Endothelial cell of umbilical vein (primary cell): ENCODE results near the gene DEXI.

ENCODE experiments used
- EZH2 ChIP-seq: IDR thresholded peaks from 2 replicates; pipeline ENCODE4 v1.6.1; 2012; ENCODE audit warnings: borderline replicate concordance, low read depth, mild to moderate bottlenecking, moderate library complexity, low read length, inconsistent platforms; ENCODE audit not compliant: severe bottlenecking
- GATA2 ChIP-seq: IDR thresholded peaks from 2 replicates; pipeline ENCODE4 v1.7.0; 2011; ENCODE audit warnings: low read depth, mild to moderate bottlenecking, moderate library complexity, mixed read lengths, low read length; ENCODE audit not compliant: insufficient read length, insufficient read depth
- MAX ChIP-seq: IDR thresholded peaks from 2 replicates; pipeline ENCODE4 v1.6.1; 2011; ENCODE audit not compliant: insufficient read depth, insufficient read length
- MYC ChIP-seq: IDR thresholded peaks from one replicate; pipeline ENCODE4 v1.6.1; 2011; ENCODE audit warnings: mild to moderate bottlenecking, low read depth, low read length
- POLR2A ChIP-seq: IDR thresholded peaks from 2 replicates; pipeline ENCODE4 v1.6.1; 2012; ENCODE audit warnings: low read depth, mild to moderate bottlenecking, control low read depth, low read length
- POLR2AphosphoS5 ChIP-seq: IDR thresholded peaks from 2 replicates; pipeline ENCODE4 v1.6.1; 2012; ENCODE audit warnings: low read depth, mild to moderate bottlenecking, control low read depth, low read length, moderate library complexity; ENCODE audit not compliant: insufficient read depth
- TF ChIP-seq, protein P1 (sequence below), 2 donors: IDR thresholded peaks; 1 replicate in 1 of 2; 2 replicates in 1 of 2; pipeline ENCODE4 v1.5.1; 2011; ENCODE audit warnings: low read length in 2 of 2, mild to moderate bottlenecking in 2 of 2, moderate library complexity in 2 of 2, control low read depth in 1 of 2, inconsistent platforms in 1 of 2, low read depth in 1 of 2; ENCODE audit not compliant: insufficient read depth in 1 of 2; ENCODE audit errors: extremely low read depth in 1 of 2

DNA sequence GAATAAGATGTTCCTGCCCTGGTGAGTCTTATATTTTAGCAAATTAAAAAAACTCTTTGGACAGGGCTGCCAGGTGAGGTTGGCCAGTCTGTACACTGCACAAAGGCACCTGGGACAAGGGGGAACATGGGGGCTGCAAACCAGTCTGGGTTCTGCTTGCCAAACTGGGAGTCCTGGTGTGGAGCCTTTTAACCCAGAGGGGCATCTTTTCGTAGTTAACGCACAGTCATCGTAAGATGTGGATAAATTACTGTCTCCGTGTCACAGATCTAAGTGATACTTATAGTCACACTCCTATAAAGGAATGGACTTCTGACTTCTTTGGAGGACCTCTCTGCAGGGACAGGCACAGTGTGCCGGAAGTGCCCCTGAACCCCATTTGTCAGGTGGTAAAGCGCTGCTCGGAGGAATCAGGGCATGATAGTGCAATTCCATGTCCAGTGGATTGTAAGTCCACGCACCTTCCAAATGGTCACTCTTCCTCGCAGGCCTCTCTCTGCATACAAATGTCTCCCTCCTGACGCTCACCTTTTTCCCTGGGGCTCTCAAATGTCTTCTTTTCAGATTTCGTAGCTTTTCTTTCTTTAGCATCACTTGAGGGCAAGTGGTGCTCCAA is 14.7 kb downstream of the DEXI start:
- TF ChIP-seq, protein P1, sequence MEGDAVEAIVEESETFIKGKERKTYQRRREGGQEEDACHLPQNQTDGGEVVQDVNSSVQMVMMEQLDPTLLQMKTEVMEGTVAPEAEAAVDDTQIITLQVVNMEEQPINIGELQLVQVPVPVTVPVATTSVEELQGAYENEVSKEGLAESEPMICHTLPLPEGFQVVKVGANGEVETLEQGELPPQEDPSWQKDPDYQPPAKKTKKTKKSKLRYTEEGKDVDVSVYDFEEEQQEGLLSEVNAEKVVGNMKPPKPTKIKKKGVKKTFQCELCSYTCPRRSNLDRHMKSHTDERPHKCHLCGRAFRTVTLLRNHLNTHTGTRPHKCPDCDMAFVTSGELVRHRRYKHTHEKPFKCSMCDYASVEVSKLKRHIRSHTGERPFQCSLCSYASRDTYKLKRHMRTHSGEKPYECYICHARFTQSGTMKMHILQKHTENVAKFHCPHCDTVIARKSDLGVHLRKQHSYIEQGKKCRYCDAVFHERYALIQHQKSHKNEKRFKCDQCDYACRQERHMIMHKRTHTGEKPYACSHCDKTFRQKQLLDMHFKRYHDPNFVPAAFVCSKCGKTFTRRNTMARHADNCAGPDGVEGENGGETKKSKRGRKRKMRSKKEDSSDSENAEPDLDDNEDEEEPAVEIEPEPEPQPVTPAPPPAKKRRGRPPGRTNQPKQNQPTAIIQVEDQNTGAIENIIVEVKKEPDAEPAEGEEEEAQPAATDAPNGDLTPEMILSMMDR (IDR thresholded peaks at IDR 0.05; ENCODE audit: extremely low read depth in 1 of 2, insufficient read depth in 1 of 2, low read depth in 1 of 2, low read length in 2 of 2): no peak
- TF ChIP-seq POLR2AphosphoS5: no peak
- no peak for TF ChIP-seq POLR2A
- TF ChIP-seq MAX: no peak
- TF ChIP-seq EZH2: no peak
- TF ChIP-seq GATA2: no peak
- no peak for TF ChIP-seq MYC
